ENCODE data around the gene RBM19. TPM values are rescaled to one million over a fixed set of nuclear protein-coding genes. Genes with fewer than 3 reads are reported as not detected.

Gene RBM19
- total and polyA plus RNA-seq, 4 donors, result 7.9 to 18.7 (median 9.0) TPM

DNA sequence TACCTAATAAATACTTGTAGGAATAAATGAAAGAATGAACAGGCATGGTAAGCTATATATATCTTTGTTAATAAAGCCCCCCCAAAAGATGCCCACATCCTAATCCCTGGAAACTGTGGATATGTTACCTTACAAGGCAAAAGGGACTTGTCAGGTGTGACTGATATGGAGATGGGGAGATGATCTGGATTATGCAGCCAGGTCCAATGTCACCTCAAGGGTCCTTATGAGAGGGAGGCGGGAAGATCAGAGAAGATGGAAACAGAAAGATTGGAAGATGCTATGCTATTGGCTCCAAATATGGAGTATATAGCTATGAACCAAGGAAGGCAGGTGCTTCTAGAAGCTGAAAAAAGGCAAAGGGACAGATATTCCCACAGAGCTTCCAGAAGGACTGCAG is 3.4 kb downstream of the RBM19 start:
- H3K9ac ChIP-seq (ENCODE audit: low read depth in 1 of 2, low read length in 2 of 2), result no peak overlapping the region
- H3K27ac ChIP-seq (ENCODE audit: low read depth in 1 of 2, low read length in 2 of 2), result no peak overlapping the region
- TF ChIP-seq NR2F2 (IDR thresholded peaks at IDR 0.05), result no peak
- no peak for TF ChIP-seq TAF1 (conservative IDR thresholded peaks at IDR 0.05)
- TF ChIP-seq YY1 (IDR thresholded peaks at IDR 0.05), result no peak
- no peak for TF ChIP-seq HNF4A (conservative IDR thresholded peaks at IDR 0.05)
- no peak for TF ChIP-seq RXRA (IDR thresholded peaks at IDR 0.05)
- TF ChIP-seq FOXA2 (IDR thresholded peaks at IDR 0.05), result no peak
- no peak for TF ChIP-seq RAD21 (IDR thresholded peaks at IDR 0.05)
- TF ChIP-seq SP1 (IDR thresholded peaks at IDR 0.05), result no peak
- H3K27me3 ChIP-seq (ENCODE audit: control insufficient read depth in 4 of 4, insufficient read depth in 4 of 4, low read length in 3 of 4), result no peaks in the 10 kb centered on the region
- no peak overlapping the region for H3K4me3 ChIP-seq (ENCODE audit: low read depth in 1 of 3, low read length in 3 of 3)
- H3K9me3 ChIP-seq (ENCODE audit: control insufficient read depth in 4 of 4, low read length in 3 of 4), result no peaks in the 10 kb centered on the region
- DNase-seq (ENCODE audit: low spot score), result no peak
- peaks cover 2 to 50% (median 33%) of the 10 kb centered on the region in 4 donors for H3K36me3 ChIP-seq (ENCODE audit: control insufficient read depth in 4 of 4, insufficient read depth in 3 of 4, low read depth in 1 of 4, low read length in 3 of 4)
- WGBS, result 96% methylated on average over 1 of the region's 1 CpG
- peaks cover 0 to 16% (median 11%) of the 10 kb centered on the region in 4 donors for H3K4me1 ChIP-seq (ENCODE audit: control insufficient read depth in 4 of 4, insufficient read depth in 4 of 4, low read length in 3 of 4)

- 89% methylated on average over 16 of the region's 16 CpGs for WGBS
- Histone ChIP-seq H3K27me3 (ENCODE audit: control insufficient read depth in 4 of 4, insufficient read depth in 4 of 4, low read length in 3 of 4) (no peaks in the 10 kb centered on the region), H3K9ac (ENCODE audit: low read depth in 1 of 2, low read length in 2 of 2) (no peak overlapping the region), H3K27ac (ENCODE audit: low read depth in 1 of 2, low read length in 2 of 2) (no peak overlapping the region), H3K4me3 (ENCODE audit: low read depth in 1 of 3, low read length in 3 of 3) (no peak overlapping the region), H3K9me3 (ENCODE audit: control insufficient read depth in 4 of 4, low read length in 3 of 4) (no peaks in the 10 kb centered on the region), H3K36me3 (ENCODE audit: control insufficient read depth in 4 of 4, insufficient read depth in 3 of 4, low read depth in 1 of 4, low read length in 3 of 4) (peaks cover 2 to 54% (median 33%) of the 10 kb centered on the region in 4 donors), H3K4me1 (ENCODE audit: control insufficient read depth in 4 of 4, insufficient read depth in 4 of 4, low read length in 3 of 4) (peaks cover 0 to 16% (median 11%) of the 10 kb centered on the region in 4 donors)
- no peak for TF ChIP-seq RXRA (IDR thresholded peaks at IDR 0.05)
- DNase-seq (ENCODE audit: low spot score), result no peak
These were observed 4.0 kb downstream of the RBM19 start for GRCh38 chr12:113961921-113962710.

- Histone ChIP-seq H3K4me3 (ENCODE audit: low read depth in 1 of 3, low read length in 3 of 3) (no peak overlapping the region), H3K27ac (ENCODE audit: low read depth in 1 of 2, low read length in 2 of 2) (no peak overlapping the region), H3K9me3 (ENCODE audit: control insufficient read depth in 4 of 4, low read length in 3 of 4) (no peaks in the 10 kb centered on the region), H3K36me3 (ENCODE audit: control insufficient read depth in 4 of 4, insufficient read depth in 3 of 4, low read depth in 1 of 4, low read length in 3 of 4) (peaks cover 2 to 73% (median 35%) of the 10 kb centered on the region in 4 donors), H3K4me1 (ENCODE audit: control insufficient read depth in 4 of 4, insufficient read depth in 4 of 4, low read length in 3 of 4) (peaks cover 0 to 3% (median 2%) of the 10 kb centered on the region in 4 donors), H3K9ac (ENCODE audit: low read depth in 1 of 2, low read length in 2 of 2) (no peak overlapping the region), H3K27me3 (ENCODE audit: control insufficient read depth in 4 of 4, insufficient read depth in 4 of 4, low read length in 3 of 4) (no peaks in the 10 kb centered on the region)
- TF ChIP-seq JUND (IDR thresholded peaks at IDR 0.05) (no peak), REST (IDR thresholded peaks at IDR 0.05) (no peak), SP1 (IDR thresholded peaks at IDR 0.05) (no peak), HNF4A (conservative IDR thresholded peaks at IDR 0.05) (no peak), RXRA (IDR thresholded peaks at IDR 0.05) (no peak)
- 96% methylated on average over 6 of the region's 6 CpGs for WGBS
- no peak for DNase-seq (ENCODE audit: low spot score)
These were observed 6.1 kb downstream of the RBM19 start for GRCh38 chr12:113960030-113960429.
